ACC112 (cell line): ENCODE results near the gene GAMT.

Experiments used
- H2AFZ ChIP-seq: fragments of 200-600 bp; sonication (generic); one replicate; pipeline ENCODE4 v1.6.0; 2017; ENCODE audit warnings: antibody characterized with exemption, low read length; ENCODE audit not compliant: unreplicated experiment
- H3K27ac ChIP-seq: fragments of 200-600 bp; sonication (generic); 2 replicates; pipeline ENCODE4 v1.5.1; 2014; ENCODE audit warnings: low read depth, mild to moderate bottlenecking, antibody characterized with exemption, low read length, moderate library complexity
- H3K27me3 ChIP-seq: fragments of 200-600 bp; sonication (generic); 2 replicates; pipeline ENCODE4 v1.6.1; 2014; ENCODE audit warnings: mild to moderate bottlenecking, antibody characterized with exemption, low read length, moderate library complexity, mixed read lengths; ENCODE audit not compliant: insufficient read depth
- H3K36me3 ChIP-seq: fragments of 200-600 bp; sonication (generic); 2 replicates; pipeline ENCODE4 v1.6.1; 2016; ENCODE audit warnings: mild to moderate bottlenecking, antibody characterized with exemption, low read length, moderate library complexity, mixed read lengths; ENCODE audit not compliant: insufficient read depth
- H3K4me1 ChIP-seq: fragments of 200-600 bp; sonication (generic); one replicate; pipeline ENCODE4 v1.6.1; 2016; ENCODE audit warnings: low read length, mixed read lengths; ENCODE audit not compliant: insufficient read depth, unreplicated experiment, control insufficient read depth
- H3K4me3 ChIP-seq: fragments of 200-600 bp; sonication (generic); 2 replicates; pipeline ENCODE4 v1.5.1; 2014; ENCODE audit warnings: mild to moderate bottlenecking, low read depth, low read length
- H3K79me2 ChIP-seq: fragments of 200-600 bp; sonication (generic); one replicate; pipeline ENCODE4 v1.6.0; 2016; ENCODE audit warnings: low read length; ENCODE audit not compliant: control insufficient read depth, unreplicated experiment, insufficient read depth

Gene GAMT

DNA sequence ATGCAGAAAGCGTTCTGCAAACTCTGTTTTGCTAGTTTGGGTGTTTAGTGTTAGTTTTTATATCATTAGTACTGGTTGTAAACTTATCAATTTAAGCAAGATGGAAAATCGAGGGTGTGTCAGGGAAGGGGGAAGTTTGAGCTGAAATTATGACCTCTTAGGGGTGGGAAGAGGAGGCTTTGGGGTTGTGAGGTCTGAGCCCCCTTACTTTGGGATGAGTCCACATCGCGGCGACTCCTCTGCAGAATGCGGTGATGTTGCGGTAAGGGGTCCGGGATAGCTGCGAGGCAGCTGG lies 18.4 kb downstream of the GAMT start:
- H3K27ac ChIP-seq = no peak overlapping the region

DNA sequence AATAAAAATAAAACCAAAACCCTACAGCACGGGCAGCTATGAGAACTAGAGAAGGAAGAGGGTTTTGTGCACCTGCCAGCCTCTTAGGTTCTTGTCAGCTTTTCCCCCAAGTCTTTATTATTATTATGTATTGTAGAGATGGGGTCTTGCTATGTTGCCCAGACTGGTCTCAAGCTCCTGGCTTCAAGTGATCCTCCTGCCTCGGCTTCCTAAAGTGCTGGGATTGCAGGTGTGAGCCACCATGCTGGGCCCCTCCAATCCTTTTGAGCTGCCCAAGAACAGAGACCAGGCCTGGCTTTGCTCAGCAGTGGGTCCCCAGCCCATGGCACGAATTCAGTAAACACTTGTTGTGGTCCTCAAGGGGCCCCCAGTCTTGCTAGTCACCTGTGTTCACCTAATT lies 19.1 kb downstream of the GAMT start:
- no peaks in the 10 kb centered on the region for H3K27me3 ChIP-seq
- H3K36me3 ChIP-seq = no peaks in the 10 kb centered on the region
- no peak overlapping the region for H2AFZ ChIP-seq
- no peaks in the 10 kb centered on the region for H3K4me1 ChIP-seq
- peaks cover 8% of the 10 kb centered on the region for H3K79me2 ChIP-seq
- H3K27ac ChIP-seq = no peak overlapping the region
- no peak overlapping the region for H3K4me3 ChIP-seq

More for the DNA sequence above, 18.4 kb downstream of the GAMT start:
- Histone ChIP-seq H3K4me3 (no peak overlapping the region), H3K4me1 (no peaks in the 10 kb centered on the region), H3K27me3 (no peaks in the 10 kb centered on the region), H3K36me3 (no peaks in the 10 kb centered on the region), H2AFZ (no peak overlapping the region), H3K79me2 (peaks cover 8% of the 10 kb centered on the region)

DNA sequence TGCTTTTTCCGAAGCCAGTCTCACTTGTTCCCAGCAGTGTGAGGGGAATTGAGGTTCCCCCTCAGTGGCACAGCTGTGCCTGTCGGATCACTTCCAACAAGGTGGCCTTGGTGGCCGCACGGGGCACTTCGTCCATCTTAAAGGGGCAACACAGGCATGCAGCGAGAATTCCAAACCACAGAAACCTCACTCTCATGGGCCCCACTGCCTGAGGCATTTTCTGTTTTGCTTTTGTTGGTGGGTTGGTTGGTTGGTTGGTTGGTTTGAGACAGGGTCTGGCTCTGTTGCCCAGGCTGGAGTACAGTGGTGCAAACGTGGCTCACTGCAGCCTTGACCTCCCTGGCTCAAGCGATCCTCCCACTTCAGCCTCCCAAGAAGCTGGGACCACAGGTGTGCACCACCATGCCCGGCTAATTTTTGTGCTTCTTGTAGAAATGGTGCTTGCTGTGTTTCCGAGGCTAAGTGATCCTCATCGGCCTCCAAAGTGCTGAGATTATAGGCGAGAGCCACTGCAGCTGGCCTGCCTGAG lies 21.3 kb downstream of the GAMT start:
- Histone ChIP-seq H3K4me3 (no peak overlapping the region), H2AFZ (no peak overlapping the region), H3K79me2 (peaks cover 8% of the 10 kb centered on the region), H3K27me3 (no peaks in the 10 kb centered on the region), H3K27ac (no peak overlapping the region), H3K36me3 (no peaks in the 10 kb centered on the region), H3K4me1 (no peaks in the 10 kb centered on the region)

DNA sequence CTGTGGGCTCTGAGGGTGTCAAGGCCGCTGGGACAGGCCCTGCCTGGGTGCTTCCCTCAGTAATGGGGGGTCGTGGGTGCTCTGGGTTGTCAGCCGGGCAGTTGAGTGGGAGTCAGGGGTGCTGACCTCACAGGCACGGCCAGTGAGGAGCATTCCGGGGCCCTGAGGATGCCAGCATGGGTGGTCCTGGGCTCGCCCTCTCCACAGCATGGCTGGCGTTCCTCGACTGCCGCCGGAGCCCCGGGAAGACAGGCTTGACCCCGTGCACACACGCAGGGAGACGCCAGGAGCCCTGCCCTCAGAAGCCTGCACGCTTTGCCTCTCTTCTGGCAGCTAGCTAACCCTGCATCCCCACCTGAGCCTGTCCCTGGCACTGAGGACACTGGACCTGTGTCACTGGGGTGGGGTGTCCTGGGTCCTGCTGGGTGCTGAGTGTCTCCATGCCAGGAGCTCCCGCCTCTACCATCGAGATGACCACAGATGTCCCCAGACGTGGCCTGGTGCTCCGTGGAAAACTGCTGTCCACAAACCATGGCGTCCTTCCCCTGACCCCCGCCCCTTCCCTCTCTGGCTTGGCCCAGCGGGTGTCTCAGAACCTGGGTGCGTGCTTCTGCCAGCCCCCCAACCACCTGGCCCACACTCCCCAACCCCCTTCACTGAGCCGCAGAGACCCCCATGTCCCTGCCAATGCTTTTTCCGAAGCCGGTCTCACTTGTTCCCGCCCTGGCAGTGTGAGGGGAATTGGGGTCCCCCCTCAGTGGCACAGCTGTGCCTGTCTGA lies 22.0 kb downstream of the GAMT start:
- no peaks in the 10 kb centered on the region for H3K27me3 ChIP-seq
- H3K36me3 ChIP-seq = no peaks in the 10 kb centered on the region
- H3K4me3 ChIP-seq = no peak overlapping the region
- H3K79me2 ChIP-seq = peaks cover 6% of the 10 kb centered on the region
- no peak overlapping the region for H3K27ac ChIP-seq
- H3K4me1 ChIP-seq = no peaks in the 10 kb centered on the region
- H2AFZ ChIP-seq = no peak overlapping the region

DNA sequence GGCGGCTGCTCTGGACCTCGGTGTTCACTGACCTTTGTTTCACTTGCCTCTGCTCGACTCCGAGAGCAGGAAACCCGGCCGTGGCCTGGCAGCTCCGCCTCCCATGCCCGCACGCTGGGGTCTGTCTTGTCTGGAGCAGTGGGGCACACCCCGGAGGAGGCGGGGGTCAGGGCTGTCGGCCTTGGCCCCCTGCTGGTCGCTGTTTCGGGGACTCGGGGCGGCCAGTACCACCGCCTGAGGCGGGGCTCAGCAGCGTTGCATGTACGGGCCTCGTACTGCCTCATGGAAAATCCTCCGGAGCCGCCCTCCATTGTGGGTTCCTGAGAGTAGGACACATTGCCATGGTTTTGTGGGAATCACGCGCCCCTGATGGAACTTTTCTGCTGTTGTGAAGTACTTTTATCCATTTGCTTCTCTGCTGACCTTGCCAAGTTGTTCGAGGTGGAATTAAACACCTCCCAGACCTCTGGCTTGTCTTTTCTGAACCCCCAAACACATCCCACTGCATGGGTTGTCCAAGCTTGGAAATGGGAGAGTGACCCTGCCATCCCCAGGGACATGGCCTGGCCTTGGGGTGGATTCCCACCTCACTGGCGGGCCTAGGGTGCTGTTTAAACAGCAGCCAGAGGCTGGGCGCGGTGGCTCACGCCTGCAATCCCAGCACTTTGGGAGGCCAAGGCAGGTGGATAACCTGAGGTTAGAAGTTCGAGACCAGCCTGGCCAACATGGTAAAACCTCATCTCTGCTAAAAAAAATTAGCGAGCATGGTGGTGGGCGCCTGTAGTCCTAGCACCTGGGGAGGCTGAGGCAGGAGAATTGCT lies 23.2 kb downstream of the GAMT start:
- Histone ChIP-seq H3K27ac (no peak overlapping the region), H3K27me3 (no peaks in the 10 kb centered on the region), H3K79me2 (no peaks in the 10 kb centered on the region), H3K4me3 (no peak overlapping the region), H3K36me3 (no peaks in the 10 kb centered on the region), H3K4me1 (no peaks in the 10 kb centered on the region), H2AFZ (no peak overlapping the region)

DNA sequence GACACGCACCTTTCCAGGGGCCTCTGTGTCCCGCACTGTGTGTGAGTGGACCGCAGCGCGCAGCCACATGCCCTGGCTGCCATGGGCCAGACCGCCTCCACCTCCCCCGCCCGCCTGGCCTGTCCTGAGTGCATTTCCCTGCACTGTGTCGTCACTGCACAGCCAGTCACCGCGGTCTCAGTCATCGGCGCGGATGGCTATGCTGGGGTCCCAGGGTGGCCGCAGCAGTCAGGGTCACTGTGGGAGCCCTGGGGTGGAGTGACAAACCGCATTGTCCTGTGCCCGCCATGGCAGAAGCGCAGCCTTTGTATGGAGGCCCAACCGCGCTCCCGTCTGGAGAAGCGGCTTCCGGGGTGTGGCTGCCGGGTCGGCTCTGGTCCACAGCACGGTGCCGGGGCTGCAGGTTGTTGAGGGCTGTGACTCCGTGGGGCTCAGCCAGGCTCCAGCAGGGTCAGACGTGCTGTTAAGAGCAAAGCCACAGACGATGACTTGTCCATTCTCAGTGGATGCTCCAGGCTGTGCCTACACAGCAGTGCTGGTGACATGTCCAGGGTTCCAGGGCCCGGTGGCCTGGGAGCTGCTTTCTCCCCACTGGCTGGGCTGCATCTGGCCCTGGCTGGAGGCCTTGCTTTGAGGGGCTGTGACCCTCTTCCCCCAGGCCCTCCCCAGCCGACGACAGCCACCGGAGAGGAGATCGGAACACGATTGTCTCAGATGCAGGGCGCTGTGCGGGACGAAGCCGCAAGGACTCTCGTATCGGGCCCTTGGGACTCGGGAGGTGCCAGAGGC lies 24.0 kb downstream of the GAMT start:
- H3K4me3 ChIP-seq = no peak overlapping the region
- H3K79me2 ChIP-seq = no peaks in the 10 kb centered on the region
- no peak overlapping the region for H3K27ac ChIP-seq
- no peak overlapping the region for H2AFZ ChIP-seq
- no peaks in the 10 kb centered on the region for H3K4me1 ChIP-seq
- H3K36me3 ChIP-seq = no peaks in the 10 kb centered on the region
- no peaks in the 10 kb centered on the region for H3K27me3 ChIP-seq

DNA sequence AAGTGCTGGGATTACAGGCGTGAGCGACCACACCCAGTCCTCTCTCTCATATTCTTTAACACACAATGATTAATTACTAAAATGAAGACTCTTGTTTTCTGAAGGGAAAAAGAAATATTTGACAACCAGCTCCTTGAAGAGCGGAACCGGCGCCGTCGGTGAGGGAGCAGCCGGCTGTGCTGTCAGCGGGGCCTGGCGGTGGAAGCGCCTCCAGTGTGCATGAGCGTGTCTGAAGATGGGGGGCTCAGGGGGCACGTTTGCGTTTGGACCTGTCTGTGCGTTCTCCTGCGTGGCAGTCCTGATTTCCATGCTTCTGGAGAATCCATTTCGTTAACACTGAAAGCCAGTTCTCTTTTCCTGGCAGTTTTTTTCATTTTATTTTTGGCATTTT lies 24.9 kb downstream of the GAMT start:
- no peak overlapping the region for H3K27ac ChIP-seq
- no peaks in the 10 kb centered on the region for H3K36me3 ChIP-seq
- no peaks in the 10 kb centered on the region for H3K4me1 ChIP-seq
- H3K79me2 ChIP-seq = no peaks in the 10 kb centered on the region
- H3K27me3 ChIP-seq = no peaks in the 10 kb centered on the region
- no peak overlapping the region for H3K4me3 ChIP-seq
- no peak overlapping the region for H2AFZ ChIP-seq

DNA sequence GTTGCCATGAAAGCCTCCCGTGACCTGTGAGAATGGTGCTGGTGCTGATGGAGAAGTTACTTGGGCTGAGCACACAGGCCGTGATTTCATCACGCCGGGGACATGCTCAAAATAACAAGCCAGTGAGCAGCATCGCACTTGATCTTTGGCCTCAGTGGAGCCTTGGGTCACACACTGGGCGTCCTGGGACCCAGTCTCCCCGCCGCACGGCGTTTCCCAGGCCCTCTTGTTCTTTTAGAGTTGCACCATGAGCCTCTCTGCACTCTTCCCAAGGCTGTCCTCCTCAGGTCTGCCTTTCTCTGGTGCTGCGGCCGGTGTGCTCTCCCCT lies 27.1 kb downstream of the GAMT start:
- Histone ChIP-seq H3K36me3 (no peaks in the 10 kb centered on the region), H3K4me3 (no peak overlapping the region), H3K27ac (no peak overlapping the region), H3K79me2 (no peaks in the 10 kb centered on the region), H3K27me3 (no peaks in the 10 kb centered on the region), H2AFZ (no peak overlapping the region), H3K4me1 (no peaks in the 10 kb centered on the region)

DNA sequence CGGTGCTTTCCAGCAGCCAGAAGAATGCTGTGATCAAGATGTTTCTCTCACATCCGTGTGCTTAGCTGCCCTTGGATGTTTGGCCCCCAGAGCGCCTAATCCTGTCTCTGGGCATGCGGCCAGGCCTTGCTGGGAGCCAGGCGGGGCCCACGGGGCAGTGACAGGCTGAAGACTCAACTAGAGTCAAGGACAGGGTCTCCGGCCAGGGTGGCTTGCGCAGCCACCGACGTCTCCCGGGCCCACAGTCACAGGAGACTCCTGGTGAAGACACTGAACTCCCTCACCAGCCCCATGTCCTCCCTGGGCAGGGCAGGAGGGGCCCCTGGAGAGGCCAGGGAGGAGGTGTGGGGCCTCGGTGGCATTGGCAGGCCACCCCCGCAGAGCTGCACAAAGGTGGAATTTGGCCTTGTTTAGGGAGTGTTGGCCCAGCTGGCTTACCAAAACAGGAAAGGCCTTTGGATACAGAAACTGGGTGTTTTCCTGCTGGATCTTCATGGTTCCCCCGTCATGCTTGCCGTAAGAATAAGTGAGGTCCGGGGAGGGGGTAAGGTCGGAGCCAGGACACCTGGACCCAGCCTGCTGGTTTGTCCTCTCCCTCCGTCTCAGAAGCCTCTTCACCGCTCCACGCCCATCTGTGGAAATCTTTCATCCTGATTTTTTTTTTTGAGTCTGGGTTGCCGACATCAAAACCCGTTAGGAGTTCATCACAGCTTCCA lies 27.6 kb downstream of the GAMT start:
- H3K36me3 ChIP-seq = no peaks in the 10 kb centered on the region
- H3K27me3 ChIP-seq = no peaks in the 10 kb centered on the region
- no peaks in the 10 kb centered on the region for H3K4me1 ChIP-seq
- no peak overlapping the region for H3K4me3 ChIP-seq
- no peak overlapping the region for H3K27ac ChIP-seq
- no peak overlapping the region for H2AFZ ChIP-seq
- no peaks in the 10 kb centered on the region for H3K79me2 ChIP-seq

DNA sequence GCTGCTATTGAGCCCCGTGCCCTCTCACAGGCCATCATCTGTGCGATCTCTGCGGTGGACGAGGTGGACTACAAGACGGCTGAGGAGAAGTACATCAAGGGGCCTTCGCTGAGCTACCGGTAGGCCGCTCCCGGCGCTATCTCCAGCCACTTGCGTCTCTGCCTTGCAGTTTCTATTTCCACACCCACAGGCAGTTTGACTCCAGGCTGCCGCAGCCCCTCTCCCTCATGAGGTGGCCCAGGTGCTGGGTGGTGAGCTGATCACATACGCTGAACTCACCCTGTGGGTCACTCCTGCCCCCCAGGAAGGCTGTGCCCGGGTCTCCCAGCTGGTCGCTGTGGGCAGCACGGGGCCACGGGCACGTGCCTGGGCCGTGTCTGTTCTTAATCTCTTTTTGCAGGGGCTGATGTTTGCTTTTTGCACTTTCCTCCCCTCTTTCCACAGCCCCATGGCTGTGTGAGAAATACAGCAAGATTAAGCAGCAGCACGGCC lies 28.3 kb downstream of the GAMT start:
- H3K4me1 ChIP-seq = no peaks in the 10 kb centered on the region
- H3K36me3 ChIP-seq = no peaks in the 10 kb centered on the region

More for the DNA sequence above, 28.3 kb downstream of the GAMT start:
- Histone ChIP-seq H2AFZ (no peak overlapping the region), H3K27me3 (no peaks in the 10 kb centered on the region), H3K79me2 (no peaks in the 10 kb centered on the region), H3K4me3 (no peak overlapping the region), H3K27ac (no peak overlapping the region)
